GM12864 (cell line): ENCODE results near the gene BAIAP2.

ENCODE experiments used
- DNase-seq: peaks from one replicate; pipeline ENCODE4 v3.0.0-alpha.2; 2011; ENCODE audit warnings: low read depth
- H3K4me3 ChIP-seq: 2 replicates; pipeline ENCODE4 v1.5.1; 2011; ENCODE audit warnings: mild to moderate bottlenecking, low read depth, low read length, control low read depth
- TF ChIP-seq, protein P1 (sequence below): IDR thresholded peaks from 2 replicates; pipeline ENCODE4 v1.5.1; 2011; ENCODE audit warnings: low read depth, mild to moderate bottlenecking, moderate library complexity, low read length, control low read depth, inconsistent platforms; ENCODE audit errors: missing control alignments

The BAIAP2 gene

DNA sequence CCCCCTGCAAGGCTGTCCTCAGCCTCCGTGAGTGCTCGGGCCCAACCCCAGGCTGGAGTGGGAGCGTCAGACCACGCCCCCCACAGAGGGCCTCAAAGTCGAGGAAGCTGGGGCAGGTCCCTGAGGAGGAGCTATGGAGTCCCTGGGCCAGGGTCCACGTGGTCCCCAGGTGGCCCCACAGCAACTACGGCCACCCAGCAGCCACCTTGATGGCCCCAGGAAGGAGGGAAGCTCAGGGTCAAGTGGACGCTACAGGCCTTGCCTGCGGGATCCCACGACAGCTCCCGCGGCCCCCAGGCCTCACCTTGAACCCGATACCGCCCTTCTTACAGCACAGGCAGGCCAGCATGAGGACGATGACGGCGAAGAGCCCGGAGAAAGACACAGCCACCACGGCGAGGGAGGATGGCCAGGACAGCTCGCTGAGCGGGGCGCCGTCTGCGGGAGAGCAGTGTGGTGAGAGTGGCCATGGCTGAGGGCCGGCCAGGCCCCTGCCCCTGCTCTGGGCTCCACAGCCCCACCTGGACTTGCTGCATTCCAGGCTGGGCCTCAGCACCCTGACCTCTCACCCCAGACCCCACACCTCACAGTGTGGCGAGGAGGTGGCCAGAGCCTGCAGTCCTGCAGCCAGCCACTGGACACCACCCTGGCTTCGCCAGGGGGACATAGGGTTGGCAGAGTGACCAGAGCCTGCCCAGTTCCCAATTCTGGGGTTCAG is 99.3 kb downstream of the BAIAP2 start:
- no peak for DNase-seq
- TF ChIP-seq, protein P1, sequence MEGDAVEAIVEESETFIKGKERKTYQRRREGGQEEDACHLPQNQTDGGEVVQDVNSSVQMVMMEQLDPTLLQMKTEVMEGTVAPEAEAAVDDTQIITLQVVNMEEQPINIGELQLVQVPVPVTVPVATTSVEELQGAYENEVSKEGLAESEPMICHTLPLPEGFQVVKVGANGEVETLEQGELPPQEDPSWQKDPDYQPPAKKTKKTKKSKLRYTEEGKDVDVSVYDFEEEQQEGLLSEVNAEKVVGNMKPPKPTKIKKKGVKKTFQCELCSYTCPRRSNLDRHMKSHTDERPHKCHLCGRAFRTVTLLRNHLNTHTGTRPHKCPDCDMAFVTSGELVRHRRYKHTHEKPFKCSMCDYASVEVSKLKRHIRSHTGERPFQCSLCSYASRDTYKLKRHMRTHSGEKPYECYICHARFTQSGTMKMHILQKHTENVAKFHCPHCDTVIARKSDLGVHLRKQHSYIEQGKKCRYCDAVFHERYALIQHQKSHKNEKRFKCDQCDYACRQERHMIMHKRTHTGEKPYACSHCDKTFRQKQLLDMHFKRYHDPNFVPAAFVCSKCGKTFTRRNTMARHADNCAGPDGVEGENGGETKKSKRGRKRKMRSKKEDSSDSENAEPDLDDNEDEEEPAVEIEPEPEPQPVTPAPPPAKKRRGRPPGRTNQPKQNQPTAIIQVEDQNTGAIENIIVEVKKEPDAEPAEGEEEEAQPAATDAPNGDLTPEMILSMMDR: no peak
- H3K4me3 ChIP-seq: no peak overlapping the region

DNA sequence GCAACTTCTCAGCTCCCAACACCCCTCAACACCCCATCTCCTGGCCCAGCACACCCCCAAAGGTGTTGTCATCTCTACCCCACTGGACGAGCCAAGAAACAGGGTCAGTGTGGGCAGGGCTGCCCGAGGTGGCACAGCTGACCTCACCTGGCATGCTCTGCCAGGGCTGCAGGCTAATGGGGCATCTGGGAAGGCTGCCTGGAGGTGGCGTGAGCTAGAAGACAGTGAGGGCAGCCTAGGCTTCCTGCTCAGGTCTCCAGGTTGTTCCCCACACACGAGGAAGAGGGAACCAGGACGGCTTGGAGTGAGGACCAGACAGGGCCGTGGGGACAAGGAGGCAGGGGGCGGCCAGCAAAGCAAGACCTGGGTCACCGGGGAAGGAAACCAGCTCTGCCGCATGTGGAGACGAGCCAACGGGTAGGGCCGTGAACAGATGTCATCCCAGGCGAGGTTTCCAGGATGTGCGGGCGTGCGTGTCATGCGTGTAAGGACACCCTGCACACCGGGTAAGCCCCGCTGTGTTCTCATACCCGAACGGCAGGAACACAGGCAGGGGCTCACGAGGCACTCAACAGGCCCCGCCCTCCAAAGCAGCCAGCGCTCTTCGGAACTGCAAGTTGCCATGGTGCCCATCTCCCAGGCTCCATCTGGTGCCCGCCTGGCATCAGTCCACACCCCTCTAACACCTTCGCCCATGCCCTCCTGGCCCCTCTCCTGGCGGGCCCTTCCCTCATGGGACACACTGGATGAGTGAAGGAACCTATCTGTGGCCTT is 100.7 kb downstream of the BAIAP2 start:
- TF ChIP-seq, protein P1: no peak
- no peak overlapping the region for H3K4me3 ChIP-seq
- DNase-seq: no peak

DNA sequence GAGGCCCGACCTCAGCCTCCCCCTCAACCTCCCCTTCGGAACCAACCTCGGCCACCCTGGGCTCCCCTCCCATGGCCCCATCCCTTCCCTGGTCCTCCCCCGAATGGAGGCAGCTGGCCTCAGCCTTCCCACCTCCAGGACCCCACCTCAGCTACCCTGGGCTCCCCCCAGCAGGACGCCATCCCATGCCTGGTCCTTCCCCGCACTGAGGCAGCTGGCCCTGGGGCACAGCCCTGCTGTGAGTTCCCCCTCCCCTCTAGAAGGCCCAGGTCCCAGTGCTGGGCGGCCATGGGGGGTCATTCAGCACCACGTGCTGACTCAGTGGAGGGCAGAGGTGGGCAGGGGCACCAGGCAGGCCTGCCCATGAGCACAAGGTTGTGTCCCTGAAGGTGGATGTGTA is 101.4 kb downstream of the BAIAP2 start:
- no peak overlapping the region for H3K4me3 ChIP-seq
- TF ChIP-seq, protein P1: no peak
- no peak for DNase-seq

DNA sequence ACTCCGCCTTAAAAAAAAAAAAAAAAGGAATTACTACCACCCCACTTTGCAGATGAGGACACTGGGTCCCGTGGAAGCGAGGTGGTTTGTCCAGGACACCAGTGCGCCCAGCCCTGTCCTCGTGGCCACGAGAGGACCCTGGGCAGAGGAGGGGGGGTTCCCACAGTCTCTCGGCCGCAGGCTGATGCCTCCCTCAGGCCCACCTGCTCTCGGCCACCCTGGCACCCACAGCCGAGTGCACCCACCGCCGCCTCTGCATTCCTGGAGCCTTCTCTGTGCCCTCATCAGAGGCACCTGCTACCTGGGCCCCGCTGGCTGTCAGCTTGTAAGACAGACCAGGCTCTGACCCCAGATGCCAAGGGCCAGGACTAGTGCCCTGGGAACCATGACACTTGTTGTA is 102.3 kb downstream of the BAIAP2 start:
- TF ChIP-seq, protein P1: no peak
- no peak overlapping the region for H3K4me3 ChIP-seq
- no peak for DNase-seq

DNA sequence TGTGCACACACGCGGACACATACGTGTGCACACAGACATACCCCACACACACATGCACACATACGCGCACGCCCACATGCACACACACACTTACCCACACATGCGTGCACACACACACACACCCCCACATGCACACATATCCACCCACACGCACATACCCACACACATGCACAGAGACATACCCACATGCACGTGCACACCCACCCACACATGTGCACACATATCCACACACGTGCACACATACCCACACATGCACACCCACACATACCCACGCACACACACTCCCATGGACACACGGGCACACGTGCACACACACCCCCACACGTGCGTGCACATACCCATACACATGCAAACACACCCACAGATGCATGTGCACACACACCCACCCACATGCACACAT is 103.1 kb downstream of the BAIAP2 start:
- no peak for DNase-seq
- no peak overlapping the region for H3K4me3 ChIP-seq
- TF ChIP-seq, protein P1: no peak

DNA sequence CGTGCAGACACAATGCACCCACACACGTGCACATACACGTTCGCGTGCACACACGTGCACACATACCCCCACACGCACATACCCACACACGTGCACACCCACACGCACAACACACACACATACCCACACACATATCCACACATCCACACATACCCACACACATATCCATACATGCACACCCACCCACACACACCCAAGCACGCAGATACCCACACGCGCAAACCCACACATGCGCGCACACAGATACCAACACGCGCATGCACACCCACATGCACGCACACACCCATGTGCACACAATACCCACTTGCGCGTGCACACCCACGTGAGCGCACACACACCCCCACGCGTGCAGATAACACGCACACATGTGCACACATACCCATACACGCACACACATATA is 103.5 kb downstream of the BAIAP2 start:
- H3K4me3 ChIP-seq: no peak overlapping the region
- TF ChIP-seq, protein P1: no peak
- no peak for DNase-seq
